Measurements from ENCODE around the gene EDC4. TPM values are rescaled to one million over a fixed set of nuclear protein-coding genes. Genes with fewer than 3 reads are reported as not detected.

The EDC4 gene
- total and polyA plus RNA-seq, 9 of the 15 experiments (the other 6 are each of a cell fraction or from before 2014, with no cell fraction given), result 1.1 to 131 (median 74.0) TPM

DNA sequence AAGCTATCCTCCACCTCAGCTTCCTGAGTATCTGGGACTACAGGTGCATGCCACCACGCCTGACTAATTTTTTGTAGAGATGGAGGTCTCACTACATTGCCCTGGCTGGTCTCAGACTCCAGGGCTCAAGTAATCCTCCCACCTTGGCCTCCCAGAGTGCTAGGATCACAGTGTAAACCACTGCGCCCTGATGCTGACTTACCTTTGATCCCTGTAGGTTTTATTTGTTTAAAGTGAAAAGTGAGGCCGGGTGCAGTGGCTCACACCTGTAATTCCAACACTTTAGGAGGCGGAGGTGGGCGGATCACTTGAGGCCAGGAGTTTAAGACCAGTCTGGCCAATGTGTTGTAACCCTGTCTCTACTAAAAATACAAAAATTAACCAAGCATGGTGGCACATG is 28.9 kb downstream of the EDC4 start:
- Histone ChIP-seq H3K36me3 (ENCODE audit: control insufficient read depth, insufficient read depth, low read length) (peaks cover 10% of the 10 kb centered on the region; the same call in 2 of the 3 replicates), H3K9ac (ENCODE audit: insufficient read depth in 1 of 2, low read depth in 2 of 2, low read length in 2 of 2) (no peak overlapping the region), H3K4me3 (no peak overlapping the region), H3K4me1 (replicated peaks in 1 of 2; ENCODE audit: control insufficient read depth in 2 of 2, insufficient read depth in 2 of 2, low read length in 2 of 2) (no peaks in the 10 kb centered on the region; a peak in 1 of 5 replicates), H3K27me3 (ENCODE audit: control insufficient read depth in 2 of 2, insufficient read depth in 2 of 2, low read length in 2 of 2) (no peaks in the 10 kb centered on the region), H3K79me2 (ENCODE audit: control insufficient read depth, insufficient read depth, low read length) (peaks cover 27% of the 10 kb centered on the region), H3K9me3 (replicated peaks; ENCODE audit: control insufficient read depth, insufficient read depth, low read depth, low read length) (no peaks in the 10 kb centered on the region), H3K9me1 (ENCODE audit: control insufficient read depth, insufficient read depth, low read length) (no peaks in the 10 kb centered on the region), H3K4me2 (ENCODE audit: insufficient read depth, low read length) (no peak overlapping the region), H2AFZ (ENCODE audit: low read depth, low read length) (no peak overlapping the region), H4K20me1 (replicated peaks; ENCODE audit: control insufficient read depth, insufficient read depth, low read length) (peaks cover 9% of the 10 kb centered on the region; the same call in 1 of the 2 replicates), H3K27ac (ENCODE audit: extremely low read depth, low read depth, low read length) (no peak overlapping the region)
- DNase-seq (ENCODE audit: extremely low read depth in 1 of 4, low spot score in 3 of 4) (no peak), FAIRE-seq (no peak), ATAC-seq (no peak)
- intact Hi-C loops (cut with micrococcal nuclease), result no loop called here
- ChIA-PET CTCF (ENCODE audit: low intra/inter-chr PET ratio) (no interaction called here), POLR2A (interaction anchor here (0.7 to 0.8 kb wide), 3 partner anchors 13 to 30 kb away, joined by 3 to 4 read pairs (median 3); no protein-coding TSS in a partner anchor)
- WGBS (ENCODE audit: insufficient coverage, low coverage, missing lambda C conversion rate), result 88% methylated on average over 5 of the region's 5 CpGs
- BruUV-seq (replicated peaks), result no TSS peak
- in situ Hi-C loops (cut with MboI), result no loop called here
- TF ChIP-seq ILF3 (IDR thresholded peaks at IDR 0.05; ENCODE audit: borderline replicate concordance) (no peak), SRF (CRISPR knock-in tag; IDR thresholded peaks at IDR 0.05) (no peak), IFI16 (CRISPR knock-in tag; IDR thresholded peaks at IDR 0.05) (no peak), SMARCA5 (IDR thresholded peaks at IDR 0.05) (no peak)

DNA sequence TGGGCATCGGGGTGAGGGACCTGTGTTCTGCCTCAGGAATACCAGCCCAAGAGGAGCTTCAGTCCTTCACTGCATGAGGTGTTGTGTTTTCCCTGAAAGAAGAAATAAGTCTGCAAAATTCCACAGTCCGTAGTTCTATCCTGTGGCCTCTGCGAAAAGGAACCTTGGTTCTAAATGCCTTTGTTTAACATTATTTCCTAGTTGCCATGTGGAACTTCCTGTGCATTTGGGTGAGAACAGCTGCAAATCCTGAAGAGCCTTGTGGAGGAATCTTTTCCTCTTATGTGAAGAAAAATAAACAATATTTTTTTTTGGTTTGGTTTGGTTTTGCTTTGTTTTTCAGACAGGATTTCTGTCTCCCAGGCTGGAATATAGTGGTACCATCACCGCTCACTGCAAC is 30.0 kb downstream of the EDC4 start:
- no peak overlapping the region for H3K9ac ChIP-seq (ENCODE audit: insufficient read depth in 1 of 2, low read depth in 2 of 2, low read length in 2 of 2)
- peaks cover 2% of the 10 kb centered on the region; the same call in 1 of the 2 replicates for H4K20me1 ChIP-seq (replicated peaks; ENCODE audit: control insufficient read depth, insufficient read depth, low read length)
- POLR2A ChIA-PET, result interaction anchor here (1.6 to 2.1 kb wide), 2 partner anchors 12 to 15 kb away, joined by 6 to 8 read pairs; no protein-coding TSS in a partner anchor
- 95% methylated on average over 4 of the region's 4 CpGs for WGBS (ENCODE audit: insufficient coverage, low coverage, missing lambda C conversion rate)
- no peak for FAIRE-seq
- no peak for DNase-seq (ENCODE audit: extremely low read depth in 1 of 4, low spot score in 3 of 4)
- no peak for ATAC-seq
- no peaks in the 10 kb centered on the region for H3K9me1 ChIP-seq (ENCODE audit: control insufficient read depth, insufficient read depth, low read length)
- in situ Hi-C loops (cut with MboI), result no loop called here
- H3K4me3 ChIP-seq, result no peak overlapping the region
- intact Hi-C loops (cut with micrococcal nuclease), result no loop called here
- no peak overlapping the region for H3K4me2 ChIP-seq (ENCODE audit: insufficient read depth, low read length)
- no peak overlapping the region for H2AFZ ChIP-seq (ENCODE audit: low read depth, low read length)
- peaks cover 17% of the 10 kb centered on the region for H3K79me2 ChIP-seq (ENCODE audit: control insufficient read depth, insufficient read depth, low read length)
- H3K36me3 ChIP-seq (ENCODE audit: control insufficient read depth, insufficient read depth, low read length), result peaks cover 8% of the 10 kb centered on the region; the same call in 2 of the 3 replicates
- no peak overlapping the region for H3K27ac ChIP-seq (ENCODE audit: extremely low read depth, low read depth, low read length)
- H3K9me3 ChIP-seq (replicated peaks; ENCODE audit: control insufficient read depth, insufficient read depth, low read depth, low read length), result no peaks in the 10 kb centered on the region
- BruUV-seq (replicated peaks), result no TSS peak
- no peaks in the 10 kb centered on the region for H3K4me1 ChIP-seq (replicated peaks in 1 of 2; ENCODE audit: control insufficient read depth in 2 of 2, insufficient read depth in 2 of 2, low read length in 2 of 2)
- H3K27me3 ChIP-seq (ENCODE audit: control insufficient read depth in 2 of 2, insufficient read depth in 2 of 2, low read length in 2 of 2), result no peaks in the 10 kb centered on the region
- TF ChIP-seq TAF9B (IDR thresholded peaks at IDR 0.05; ENCODE audit: partially characterized antibody) (no peak), MAZ (CRISPR knock-in tag; conservative IDR thresholded peaks at IDR 0.05 in 1 of 2, IDR thresholded peaks at IDR 0.05 in 1 of 2) (no peak), ARNT (IDR thresholded peaks at IDR 0.05) (no peak), SAP30 (IDR thresholded peaks at IDR 0.05; ENCODE audit: borderline replicate concordance, insufficient read depth, low read depth, low read length, poor library complexity, severe bottlenecking) (no peak)
- TF ChIP-seq, protein P1, sequence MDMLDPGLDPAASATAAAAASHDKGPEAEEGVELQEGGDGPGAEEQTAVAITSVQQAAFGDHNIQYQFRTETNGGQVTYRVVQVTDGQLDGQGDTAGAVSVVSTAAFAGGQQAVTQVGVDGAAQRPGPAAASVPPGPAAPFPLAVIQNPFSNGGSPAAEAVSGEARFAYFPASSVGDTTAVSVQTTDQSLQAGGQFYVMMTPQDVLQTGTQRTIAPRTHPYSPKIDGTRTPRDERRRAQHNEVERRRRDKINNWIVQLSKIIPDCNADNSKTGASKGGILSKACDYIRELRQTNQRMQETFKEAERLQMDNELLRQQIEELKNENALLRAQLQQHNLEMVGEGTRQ (CRISPR knock-in tag; IDR thresholded peaks at IDR 0.05), result no peak
- TF ChIP-seq, protein P2, sequence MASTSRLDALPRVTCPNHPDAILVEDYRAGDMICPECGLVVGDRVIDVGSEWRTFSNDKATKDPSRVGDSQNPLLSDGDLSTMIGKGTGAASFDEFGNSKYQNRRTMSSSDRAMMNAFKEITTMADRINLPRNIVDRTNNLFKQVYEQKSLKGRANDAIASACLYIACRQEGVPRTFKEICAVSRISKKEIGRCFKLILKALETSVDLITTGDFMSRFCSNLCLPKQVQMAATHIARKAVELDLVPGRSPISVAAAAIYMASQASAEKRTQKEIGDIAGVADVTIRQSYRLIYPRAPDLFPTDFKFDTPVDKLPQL (IDR thresholded peaks at IDR 0.05; ENCODE audit: extremely low read depth, insufficient read length), result no peak
- CTCF ChIA-PET (ENCODE audit: low intra/inter-chr PET ratio), result no interaction called here
